NCI-H748 (cell line): ENCODE data around the gene BABAM2.

ENCODE experiments used
- DNase-seq: peaks from one replicate; lab custom pipeline; 2025; ENCODE audit not compliant: unreplicated experiment; lab: John Stamatoyannopoulos, UW

The BABAM2 gene

DNA sequence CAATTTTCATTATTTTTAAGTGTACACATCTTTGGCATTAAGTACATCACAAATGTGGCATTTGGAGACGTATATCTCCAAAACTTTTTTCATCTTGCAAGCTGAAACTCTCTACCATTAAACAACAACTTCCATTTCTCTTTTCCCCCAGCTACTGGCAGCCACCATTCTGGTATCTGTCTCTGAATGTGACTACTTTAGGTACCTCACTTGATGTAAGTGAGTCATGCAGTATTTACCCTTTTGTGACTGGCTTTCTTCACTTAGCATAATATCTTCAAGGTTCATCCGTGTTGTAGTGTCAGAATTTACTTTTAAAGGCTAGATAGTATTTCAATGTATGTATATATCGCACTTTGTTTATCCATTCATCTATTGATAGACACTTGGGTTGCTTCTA is 17.0 kb downstream of the BABAM2 start:
- no peak for DNase-seq

DNA sequence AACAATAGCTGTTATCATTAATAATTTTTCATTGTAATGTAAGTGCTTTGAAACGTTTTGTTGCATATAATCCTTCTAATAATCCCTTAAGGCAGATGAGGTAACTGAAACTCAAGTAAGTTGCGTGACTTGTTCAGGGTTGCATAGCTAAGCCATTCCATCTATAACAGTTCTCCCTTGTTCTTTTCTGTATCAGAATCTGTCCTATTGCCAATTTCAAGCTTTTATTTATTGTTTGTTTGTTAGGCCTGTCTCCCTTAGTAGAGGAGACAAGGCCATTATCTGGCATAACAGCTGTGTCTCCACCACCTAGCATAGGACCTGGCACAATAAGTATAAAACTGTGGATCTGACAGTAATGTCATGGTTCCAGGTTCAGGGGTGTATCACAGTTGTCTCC is 19.4 kb downstream of the BABAM2 start:
- no peak for DNase-seq

DNA sequence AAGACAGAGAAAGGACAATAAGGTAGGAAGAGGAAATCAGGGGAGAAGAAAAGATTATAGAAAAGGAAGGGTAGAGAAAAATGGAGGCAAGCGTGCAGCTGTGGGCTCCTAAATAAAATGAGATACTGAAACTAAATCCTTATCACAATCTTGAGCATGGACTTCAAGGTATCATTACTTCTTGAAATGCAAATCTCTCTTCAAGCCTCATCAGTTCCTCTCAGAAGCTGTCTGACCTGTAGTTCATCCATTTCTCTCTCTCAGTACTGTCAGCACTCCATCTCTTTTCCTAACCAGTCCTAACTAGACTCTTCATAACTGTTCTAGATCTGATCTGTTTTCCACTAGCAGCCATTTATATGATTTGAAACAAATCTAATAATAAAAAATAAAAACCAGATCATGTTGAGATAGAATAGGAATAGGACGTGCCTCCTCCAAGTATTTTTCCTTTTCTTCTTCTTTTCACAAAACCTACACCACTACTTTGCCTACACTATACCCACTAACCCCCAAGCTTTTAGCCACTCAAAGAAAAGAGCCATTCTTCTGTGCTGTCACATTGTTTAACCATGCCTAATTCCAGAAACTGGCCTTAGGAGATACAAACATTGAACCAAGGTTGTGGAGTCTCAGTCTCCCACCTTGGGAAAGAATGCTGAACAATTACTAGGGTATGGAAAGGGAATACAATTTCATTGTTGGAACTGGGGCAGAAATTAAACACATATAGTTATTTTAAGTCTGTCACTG is 21.1 kb downstream of the BABAM2 start:
- no peak for DNase-seq

DNA sequence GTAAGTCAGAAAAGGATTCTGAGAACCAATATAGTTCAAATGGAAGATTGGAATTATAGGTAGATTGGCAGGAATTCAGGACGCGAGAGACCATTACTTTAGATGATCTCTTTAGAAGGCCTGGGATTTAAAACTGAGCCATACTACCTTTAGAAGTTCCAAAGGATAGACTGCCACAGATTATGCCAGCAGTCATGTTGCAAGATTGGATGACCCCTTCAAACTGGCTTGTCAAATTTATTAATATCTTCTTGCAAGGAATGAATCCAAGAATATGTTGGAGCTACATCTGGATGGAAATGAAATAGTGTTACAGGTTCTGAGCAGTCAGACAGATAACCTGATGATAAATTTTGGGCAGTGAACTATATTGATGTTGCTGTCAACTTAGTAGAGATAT is 22.0 kb downstream of the BABAM2 start:
- DNase-seq, result no peak

DNA sequence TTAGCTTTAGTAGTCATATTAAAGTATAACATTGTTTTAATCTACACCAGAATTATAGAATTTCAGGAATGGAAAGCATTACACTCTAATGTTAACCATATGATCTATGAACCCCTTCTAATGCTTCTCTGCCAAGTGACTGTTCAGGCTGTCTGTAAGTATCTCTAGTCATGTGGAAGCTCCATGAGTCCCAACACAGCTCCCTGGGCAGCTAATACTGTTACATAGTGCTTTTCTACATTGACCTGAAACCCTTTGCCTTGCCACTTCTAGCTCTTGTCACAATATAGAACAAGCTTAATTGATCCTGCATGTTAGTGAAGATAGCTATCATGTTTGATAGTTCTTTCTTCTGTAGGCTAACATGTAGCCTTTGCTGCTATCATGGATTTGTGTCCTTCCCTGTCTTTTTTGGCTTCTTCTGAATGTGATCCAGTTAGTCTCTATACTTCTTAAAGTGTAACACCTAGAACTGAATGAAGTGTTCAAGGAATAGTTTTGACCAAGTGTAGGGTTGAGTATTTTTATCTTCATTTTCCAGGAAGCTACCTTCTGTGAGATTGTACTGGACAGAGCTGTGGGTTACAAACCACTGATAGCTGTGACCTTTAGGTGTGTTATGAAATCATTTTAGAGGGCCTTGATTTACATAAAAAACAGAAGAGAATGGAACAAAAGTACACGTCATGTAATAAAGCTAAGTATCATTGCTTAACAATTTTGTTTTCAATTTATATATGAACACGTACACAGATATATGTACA is 23.7 kb downstream of the BABAM2 start:
- no peak for DNase-seq

DNA sequence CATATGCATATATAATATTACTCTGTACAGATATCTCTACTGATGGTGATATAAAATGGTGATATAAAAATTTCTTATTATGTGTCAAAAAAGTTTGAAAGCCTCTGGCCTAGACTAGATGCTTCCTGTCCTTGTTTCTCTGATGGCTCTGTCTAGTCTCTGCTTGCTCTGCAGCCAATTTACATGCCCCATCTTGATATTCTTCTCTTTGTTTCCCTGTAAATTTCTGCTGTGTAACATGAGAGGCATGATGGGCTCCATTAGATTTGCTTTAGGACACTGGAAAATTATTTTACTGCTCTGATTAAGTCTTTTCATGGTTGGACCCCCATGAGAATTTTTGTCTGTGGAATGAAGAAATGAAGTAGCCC is 24.3 kb downstream of the BABAM2 start:
- no peak for DNase-seq

DNA sequence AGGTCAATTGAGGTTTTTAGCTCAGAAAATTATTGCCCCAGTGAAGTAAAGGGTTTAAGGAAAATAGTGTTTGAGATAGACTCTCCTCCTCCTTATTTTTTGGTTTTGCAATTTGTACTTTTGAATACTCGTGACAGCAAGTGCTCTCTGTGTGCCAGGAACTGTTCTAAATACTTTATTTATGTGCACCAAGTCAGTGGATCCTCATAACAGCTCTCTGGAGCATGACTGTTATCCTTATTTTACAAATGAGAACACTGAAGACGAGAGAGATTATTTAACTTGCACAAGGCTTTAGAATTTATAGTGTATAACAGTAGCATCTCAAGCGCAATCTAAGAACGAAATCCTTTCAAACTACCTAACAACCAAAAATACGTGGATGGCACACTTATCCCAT is 24.7 kb downstream of the BABAM2 start:
- DNase-seq, result no peak

DNA sequence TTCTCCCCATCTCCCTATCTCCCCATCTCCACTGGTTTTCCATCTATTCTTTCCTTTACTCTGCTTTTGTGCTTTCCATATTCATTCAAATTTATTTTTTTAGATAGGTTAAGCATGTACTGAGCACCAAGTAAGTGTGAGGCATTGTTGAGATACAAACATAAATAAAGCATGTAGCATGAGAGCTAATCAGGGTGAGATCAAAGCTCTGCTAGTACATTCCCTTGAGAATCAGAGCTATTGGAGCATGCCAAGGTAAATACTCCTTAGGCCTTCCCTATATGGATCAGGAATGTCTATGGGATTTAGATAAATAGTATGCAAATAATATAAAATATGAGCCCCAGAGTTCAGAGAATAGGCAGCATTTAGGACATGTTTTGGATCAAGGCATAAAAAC is 25.3 kb downstream of the BABAM2 start:
- no peak for DNase-seq

DNA sequence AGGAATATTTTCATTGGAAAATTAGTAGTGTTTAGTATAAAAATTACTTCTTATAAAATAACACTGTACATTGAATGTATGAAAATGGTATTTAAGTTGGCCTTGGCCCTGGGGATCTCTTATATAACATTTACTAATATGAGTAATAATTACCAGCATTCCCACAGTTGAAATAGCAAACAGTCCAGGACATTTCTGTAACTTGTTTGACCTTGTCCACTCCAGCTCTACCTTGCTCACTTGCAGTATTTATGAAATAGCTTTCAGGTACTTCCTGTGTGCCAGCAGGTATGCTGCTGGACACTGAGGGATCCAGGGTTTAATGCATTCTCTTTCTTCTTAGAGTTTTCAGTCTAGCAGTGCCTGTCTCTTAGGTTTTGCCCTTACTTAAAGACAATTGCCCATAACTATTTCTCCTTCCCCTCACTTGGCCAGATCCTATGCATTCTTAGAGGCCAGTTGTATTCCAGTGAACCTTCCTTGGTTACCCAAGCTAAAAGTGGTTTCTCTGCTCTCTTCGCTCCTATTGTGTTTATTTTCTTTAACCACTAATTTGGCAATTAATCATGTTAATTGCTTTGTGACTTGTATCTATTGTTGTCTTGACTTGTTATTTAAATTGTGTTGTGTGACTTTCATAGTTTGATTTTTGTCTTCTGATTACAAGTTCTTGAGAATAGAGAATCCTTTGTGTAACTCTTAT is 25.9 kb downstream of the BABAM2 start:
- no peak for DNase-seq

DNA sequence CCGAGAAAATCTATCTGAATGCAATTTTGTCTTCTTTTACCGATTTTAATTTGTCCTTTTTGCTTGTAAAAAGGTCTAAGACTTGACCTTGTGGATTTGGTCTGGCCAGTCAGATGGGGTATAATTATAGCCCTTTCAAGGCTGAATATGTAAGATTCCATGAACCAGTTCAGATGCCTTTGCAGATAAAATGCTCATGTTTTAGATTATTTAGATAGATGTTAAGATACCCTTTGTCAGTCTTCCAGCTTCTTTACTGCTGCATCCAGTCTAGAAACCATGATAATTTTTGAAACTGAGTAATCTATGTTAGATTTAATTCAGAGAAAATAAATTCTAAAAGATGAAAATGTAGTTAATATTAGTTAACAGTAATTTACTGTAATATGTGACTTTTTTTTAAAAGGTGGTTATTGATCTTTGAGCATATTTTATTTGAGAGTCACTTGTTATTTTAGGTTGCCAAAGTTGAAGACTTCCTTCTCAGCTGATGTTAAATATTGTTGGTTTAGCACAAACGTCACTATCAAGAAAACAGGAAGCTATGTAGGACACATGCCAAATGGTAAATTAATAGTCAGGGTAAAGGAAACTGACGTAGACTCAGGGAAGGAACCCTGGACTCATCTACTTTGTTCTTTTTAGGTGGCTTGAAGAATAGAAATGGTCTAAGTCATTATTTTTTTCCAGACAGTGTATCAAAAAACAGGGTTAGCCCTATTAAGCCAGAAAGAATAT is 29.8 kb downstream of the BABAM2 start:
- DNase-seq, result no peak

DNA sequence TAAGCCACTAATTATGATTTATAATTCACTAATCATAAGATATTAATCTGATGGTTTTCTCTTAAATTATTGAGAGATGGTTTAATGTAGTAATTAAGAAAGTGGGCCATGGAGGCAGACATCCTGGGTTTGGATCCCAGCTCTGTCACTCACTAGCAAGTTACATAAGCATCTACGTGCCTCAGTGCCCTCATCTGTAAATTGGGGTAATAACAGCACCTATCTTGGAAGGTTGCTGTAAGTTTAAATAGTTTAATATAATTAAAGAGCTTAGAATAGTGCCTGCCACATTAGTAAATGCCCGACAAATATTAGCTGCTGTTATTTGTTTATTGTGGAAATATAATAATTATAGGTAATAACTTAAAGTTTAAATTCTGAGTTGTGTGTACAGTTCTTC is 30.9 kb downstream of the BABAM2 start:
- no peak for DNase-seq

DNA sequence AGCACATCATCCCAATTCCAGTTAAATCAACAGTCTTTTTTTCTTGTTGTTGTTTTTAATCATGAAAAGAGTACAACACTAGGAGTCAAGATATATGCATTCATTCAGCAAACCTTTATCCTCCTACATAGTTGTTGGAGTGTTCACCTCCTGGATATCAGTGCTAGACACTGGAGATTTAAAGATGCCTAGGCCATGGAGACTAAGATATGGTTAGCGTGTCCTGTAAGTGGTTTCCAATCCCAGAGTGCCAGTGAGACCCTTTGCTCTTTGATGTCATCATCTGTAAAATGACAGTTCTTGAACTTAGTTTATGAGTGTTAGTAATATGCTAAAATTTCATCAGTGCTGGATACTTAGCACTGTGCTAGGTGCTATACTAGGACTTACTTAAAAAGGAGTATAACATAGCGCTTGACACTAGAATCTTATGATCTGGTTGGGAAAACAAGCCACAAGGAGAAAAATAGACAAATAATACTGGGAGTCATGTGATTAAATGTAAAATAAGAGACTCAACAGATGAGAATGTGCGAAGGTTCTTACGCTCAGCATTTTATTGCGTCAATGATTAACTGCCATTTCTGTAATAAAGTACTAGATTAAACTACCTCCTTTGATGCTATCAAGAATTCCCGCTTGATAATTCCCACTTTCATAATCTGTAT is 31.5 kb downstream of the BABAM2 start:
- DNase-seq, result no peak

DNA sequence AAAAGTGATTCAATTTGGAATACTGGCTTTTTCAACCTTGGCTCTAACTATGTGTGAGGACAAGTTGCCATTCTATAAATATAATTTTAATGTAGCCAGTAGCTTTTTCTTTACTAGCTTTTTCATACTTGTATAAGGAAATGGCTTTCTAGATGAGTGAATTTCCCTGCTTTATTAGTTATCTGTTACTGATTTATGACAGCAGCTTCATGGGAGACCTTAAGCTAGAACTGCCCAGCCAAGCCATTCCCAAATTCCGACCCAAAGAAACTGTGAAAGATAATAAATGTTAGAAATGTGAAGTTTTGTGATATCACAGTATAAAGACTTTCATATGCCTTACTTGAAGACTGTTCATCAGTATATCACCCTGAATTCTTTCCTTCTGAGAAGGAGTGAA is 32.3 kb downstream of the BABAM2 start:
- DNase-seq, result no peak

DNA sequence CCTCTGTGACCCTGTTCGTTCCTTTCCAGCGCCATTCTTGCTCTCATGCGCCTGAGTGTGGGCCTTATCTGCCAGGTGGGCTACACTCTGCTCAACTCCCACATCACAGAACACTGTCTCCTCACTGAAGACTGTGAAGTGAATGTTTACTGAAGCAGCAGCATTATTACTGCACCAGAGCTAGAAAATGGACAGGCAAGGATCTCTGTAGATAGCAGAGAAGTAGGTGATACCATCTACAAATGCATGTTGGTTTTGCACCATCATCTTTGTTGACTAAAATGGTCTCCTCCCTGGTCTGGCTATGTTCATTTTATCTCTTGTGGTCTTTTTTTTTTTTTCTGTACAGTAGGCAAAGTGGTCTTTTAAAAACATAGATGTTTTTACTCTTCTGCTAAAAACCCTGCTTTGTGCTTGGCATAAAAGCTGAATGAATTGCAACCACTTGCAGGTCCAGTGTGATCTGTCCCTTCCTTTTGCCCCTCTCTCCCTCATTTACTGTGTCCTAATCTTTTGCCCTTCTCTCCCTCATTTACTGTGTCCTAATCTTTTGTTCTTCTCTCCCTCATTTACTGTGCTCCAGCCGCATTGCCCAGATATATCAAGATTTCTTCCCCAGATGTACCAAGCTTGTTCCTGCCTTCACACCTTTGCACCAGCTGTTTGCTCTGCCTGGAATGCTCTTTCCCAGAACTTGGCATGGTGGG is 35.4 kb downstream of the BABAM2 start:
- no peak for DNase-seq

DNA sequence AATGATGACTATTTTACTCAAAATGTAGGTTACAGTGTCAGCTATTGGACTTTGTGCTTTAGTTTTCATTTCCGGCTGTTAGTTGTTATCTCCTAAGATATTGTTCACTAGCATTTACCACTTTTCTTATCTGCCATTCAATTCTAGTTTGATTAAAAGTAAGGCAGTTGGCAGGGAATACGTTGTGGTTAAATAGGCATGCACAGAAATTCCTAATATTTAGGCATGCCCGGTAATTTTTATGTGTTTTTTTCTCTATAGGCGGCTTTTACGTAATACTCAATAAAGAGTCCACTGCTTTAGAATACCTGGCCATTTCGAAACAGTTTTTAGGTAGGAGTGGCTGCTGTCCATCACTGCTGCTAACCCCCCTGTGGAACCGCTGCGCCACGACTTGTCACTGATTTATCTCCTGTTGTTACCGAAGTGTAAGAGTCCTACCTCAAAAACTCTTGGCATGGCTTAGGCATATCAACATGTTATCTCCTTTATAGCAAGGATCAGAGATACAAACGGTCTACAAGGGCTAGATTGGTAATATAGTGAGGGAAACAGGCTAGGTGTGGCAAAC is 39.5 kb downstream of the BABAM2 start:
- DNase-seq, result no peak

DNA sequence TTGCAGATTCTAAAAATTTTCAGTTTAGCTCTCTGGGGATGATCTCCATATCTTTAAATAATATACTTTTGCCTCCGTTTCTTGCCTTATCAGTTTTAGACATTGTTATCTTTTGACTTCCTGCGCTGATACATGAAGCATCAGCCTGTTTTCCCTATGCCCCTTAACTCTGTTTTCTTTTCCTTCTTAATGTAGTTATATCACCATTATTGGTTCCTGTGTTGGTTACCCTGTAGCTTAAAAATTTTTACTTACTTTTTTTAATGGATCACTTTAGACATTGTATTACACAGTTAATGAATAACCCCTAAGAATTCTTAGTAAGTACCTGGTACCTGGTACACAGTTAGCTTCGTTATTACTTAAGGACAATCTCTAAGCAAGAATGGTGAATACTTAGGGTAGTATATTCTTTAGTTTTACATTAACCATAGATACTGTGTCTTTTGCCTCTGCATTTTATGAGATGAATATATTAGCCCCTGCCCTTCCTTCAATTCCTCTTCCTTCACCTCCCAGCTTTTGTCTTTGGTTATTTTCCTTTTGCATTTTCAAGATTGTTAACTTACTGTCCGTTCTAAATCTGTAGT is 40.9 kb downstream of the BABAM2 start:
- no peak for DNase-seq

DNA sequence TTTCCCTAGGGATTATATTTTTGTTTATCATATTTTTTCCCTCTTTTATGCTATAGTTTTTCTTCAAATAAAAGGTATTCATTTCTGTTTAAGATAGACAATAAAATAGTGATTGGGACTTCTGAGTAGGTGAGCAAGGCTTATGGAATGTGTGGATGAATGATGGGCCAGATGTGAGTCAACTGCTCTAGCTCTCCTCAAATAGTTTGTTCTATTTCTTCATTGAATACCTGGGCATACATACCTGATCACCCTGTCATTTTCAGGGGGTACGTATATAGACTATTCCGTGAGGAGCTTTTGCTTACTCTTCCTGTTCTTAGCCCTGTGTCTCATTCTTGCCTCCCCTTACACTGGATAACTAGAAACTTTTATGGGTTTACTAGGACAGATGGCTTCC is 41.9 kb downstream of the BABAM2 start:
- DNase-seq, result no peak

DNA sequence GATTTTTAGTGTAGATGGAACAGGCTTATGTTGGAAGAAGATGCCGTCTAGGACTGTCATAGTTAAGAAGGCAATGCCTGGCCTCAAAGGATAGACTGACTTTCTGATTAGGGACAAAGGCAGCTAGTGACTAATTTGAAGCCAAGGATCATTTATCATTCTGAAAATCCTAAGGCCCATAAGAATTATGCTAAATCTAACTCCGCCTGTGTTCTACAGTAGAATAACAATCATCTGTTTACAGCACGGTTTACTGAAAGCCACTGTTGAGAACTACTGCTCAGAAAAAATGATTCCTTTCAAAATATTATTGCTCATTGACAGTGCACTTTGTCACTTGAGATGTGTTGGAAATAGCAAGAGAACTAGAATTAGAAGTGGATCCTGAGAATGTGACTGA is 44.5 kb downstream of the BABAM2 start:
- DNase-seq, result no peak

DNA sequence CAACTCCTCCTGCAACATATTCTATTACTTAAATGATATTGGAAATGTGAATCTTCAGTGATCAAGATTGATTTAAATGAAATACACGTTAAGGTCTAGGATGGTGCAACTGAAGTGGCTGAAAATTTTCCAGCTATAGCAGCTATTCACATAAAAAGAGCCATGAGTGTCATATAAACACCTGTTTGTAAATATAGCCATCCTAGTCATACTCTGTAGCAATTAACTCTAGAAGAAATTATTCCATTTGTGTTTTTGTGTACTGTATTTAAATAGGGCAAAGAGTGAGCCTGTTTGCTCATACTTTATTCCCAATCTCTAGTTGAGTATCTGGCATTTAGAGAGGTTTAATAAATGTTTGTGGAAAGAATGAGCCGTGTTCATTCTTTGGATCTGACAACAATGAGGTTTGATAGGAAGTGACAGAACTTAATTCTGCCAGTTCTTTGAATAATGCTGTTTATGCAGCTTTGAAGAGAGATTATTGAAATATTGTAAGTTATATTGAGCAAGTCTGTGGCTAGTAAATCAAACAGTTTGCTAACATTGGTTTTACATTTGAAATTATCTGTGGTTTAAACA is 49.7 kb downstream of the BABAM2 start:
- no peak for DNase-seq
